SH-SY5Y (cell line): Measurements from ENCODE around the gene CAMTA1.

Experiments
- GATA2 ChIP-seq: IDR thresholded peaks from 2 replicates; pipeline ENCODE4 v1.6.1; 2011; ENCODE audit warnings: mild to moderate bottlenecking, low read depth, low read length
- GATA3 ChIP-seq: IDR thresholded peaks from 2 replicates; pipeline ENCODE4 v1.6.1; 2011; ENCODE audit warnings: low read depth, mild to moderate bottlenecking, low read length, moderate library complexity

- no peak for TF ChIP-seq GATA2
- no peak for TF ChIP-seq GATA3
Measured at GRCh38 chr1:7007902-7008301, 222.6 kb downstream of the CAMTA1 start.
